Measurements from ENCODE around the gene PREP. TPM values are rescaled to one million over a fixed set of nuclear protein-coding genes. Genes with fewer than 3 reads are reported as not detected.

The PREP gene
- 10 to 100 TPM in 1 of 2 donors, 1 to 10 TPM in 1; 8.9 to 54.5 TPM for total RNA-seq

GRCh38 chr6:105402939-105403935, at the start of gene PREP:
TSS of gene PREP (minus strand) at chr6:105403082. CDS start at chr6:105402891, 191 bp downstream.
- under 1% methylated on average over 39 of the region's 84 CpGs for WGBS
- no peaks in the 10 kb centered on the region for H3K9me3 ChIP-seq
- intact Hi-C loops (cut with DNase I), result loop anchor here (1.0 to 2.0 kb wide), 2 partner anchors 312 to 407 kb away; no protein-coding TSS in a partner anchor

GRCh38 chr6:105452376-105452775, 49.5 kb upstream of the PREP start:
- Histone ChIP-seq H3K36me3 (no peaks in the 10 kb centered on the region), H3K27ac (no peak overlapping the region), H3K27me3 (replicated peaks; ENCODE audit: insufficient read depth) (no peaks in the 10 kb centered on the region), H3K9me3 (no peaks in the 10 kb centered on the region), H3K4me1 (replicated peaks) (no peaks in the 10 kb centered on the region), H3K4me3 (no peak overlapping the region)
- intact Hi-C loops (cut with DNase I), result no loop called here
- 87% methylated on average over 2 of the region's 2 CpGs for WGBS
- DNase-seq (ENCODE audit: low spot score), result no peak
- no peak for TF ChIP-seq POLR2A (IDR thresholded peaks at IDR 0.05)
- TF ChIP-seq POLR2AphosphoS5 (IDR thresholded peaks at IDR 0.05), result no peak
- TF ChIP-seq, protein P1, sequence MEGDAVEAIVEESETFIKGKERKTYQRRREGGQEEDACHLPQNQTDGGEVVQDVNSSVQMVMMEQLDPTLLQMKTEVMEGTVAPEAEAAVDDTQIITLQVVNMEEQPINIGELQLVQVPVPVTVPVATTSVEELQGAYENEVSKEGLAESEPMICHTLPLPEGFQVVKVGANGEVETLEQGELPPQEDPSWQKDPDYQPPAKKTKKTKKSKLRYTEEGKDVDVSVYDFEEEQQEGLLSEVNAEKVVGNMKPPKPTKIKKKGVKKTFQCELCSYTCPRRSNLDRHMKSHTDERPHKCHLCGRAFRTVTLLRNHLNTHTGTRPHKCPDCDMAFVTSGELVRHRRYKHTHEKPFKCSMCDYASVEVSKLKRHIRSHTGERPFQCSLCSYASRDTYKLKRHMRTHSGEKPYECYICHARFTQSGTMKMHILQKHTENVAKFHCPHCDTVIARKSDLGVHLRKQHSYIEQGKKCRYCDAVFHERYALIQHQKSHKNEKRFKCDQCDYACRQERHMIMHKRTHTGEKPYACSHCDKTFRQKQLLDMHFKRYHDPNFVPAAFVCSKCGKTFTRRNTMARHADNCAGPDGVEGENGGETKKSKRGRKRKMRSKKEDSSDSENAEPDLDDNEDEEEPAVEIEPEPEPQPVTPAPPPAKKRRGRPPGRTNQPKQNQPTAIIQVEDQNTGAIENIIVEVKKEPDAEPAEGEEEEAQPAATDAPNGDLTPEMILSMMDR (IDR thresholded peaks at IDR 0.05), result no peak

More at GRCh38 chr6:105402939-105403935, at the start of gene PREP:
- Histone ChIP-seq H3K36me3 (no peaks in the 10 kb centered on the region), H3K27ac (peak within 1 kb of the TSS; percentile 61 to 72), H3K4me3 (peak within 1 kb of the TSS; percentile 81 to 86), H3K27me3 (replicated peaks; ENCODE audit: insufficient read depth) (no peaks in the 10 kb centered on the region), H3K4me1 (replicated peaks) (no peaks in the 10 kb centered on the region)
- TF ChIP-seq, protein P1 (IDR thresholded peaks at IDR 0.05), result peak; percentile 42 to 71 (median 59)
- TF ChIP-seq POLR2A (IDR thresholded peaks at IDR 0.05) (peak; percentile 55), POLR2AphosphoS5 (IDR thresholded peaks at IDR 0.05) (no peak)
- peak; percentile 83 for DNase-seq (ENCODE audit: low spot score)

DNA sequence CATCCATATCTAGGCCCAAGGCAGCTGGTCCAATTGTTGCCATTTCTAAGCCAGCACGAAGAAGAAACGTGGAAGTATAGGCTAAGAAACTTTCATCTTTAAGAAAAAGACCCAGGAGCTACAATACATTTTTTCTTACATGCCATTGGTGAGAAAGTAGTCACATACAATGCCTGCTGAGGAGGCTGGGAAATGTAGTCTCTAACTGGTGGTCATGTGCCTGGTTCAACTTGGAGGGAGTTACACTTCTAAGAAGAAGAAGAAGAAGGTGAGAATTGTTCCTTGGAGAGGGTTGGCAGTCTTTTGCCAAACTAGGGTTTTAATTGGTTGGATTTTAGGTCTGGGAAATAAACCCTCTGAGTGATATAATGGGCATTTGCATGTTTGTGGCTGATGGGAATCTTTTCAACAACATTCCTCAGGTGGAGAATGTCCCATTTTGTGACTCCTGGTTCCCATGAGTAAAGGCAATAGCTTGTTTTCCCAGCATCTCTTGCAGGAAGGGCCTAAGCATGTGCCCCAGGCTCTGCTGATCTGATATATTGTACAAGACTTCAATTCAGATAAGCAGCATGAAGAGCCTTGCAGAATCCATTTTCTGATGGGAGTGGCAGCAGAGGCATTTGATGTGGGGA, 47.0 kb upstream of the PREP start:
- no peaks in the 10 kb centered on the region for H3K36me3 ChIP-seq
- intact Hi-C loops (cut with DNase I), result no loop called here
- H3K9me3 ChIP-seq, result no peaks in the 10 kb centered on the region
- no peak overlapping the region for H3K4me3 ChIP-seq
- H3K27ac ChIP-seq, result no peak overlapping the region
- WGBS, result 84% methylated on average over 2 of the region's 2 CpGs
- TF ChIP-seq POLR2AphosphoS5 (IDR thresholded peaks at IDR 0.05) (no peak), POLR2A (IDR thresholded peaks at IDR 0.05) (no peak)
- TF ChIP-seq, protein P1 (IDR thresholded peaks at IDR 0.05), result no peak
- no peak for DNase-seq (ENCODE audit: low spot score)
- H3K27me3 ChIP-seq (replicated peaks; ENCODE audit: insufficient read depth), result no peaks in the 10 kb centered on the region
- no peaks in the 10 kb centered on the region for H3K4me1 ChIP-seq (replicated peaks)

GRCh38 chr6:105445481-105445880, 42.6 kb upstream of the PREP start:
- Histone ChIP-seq H3K36me3 (no peaks in the 10 kb centered on the region), H3K27me3 (replicated peaks; ENCODE audit: insufficient read depth) (no peaks in the 10 kb centered on the region), H3K9me3 (no peaks in the 10 kb centered on the region), H3K27ac (no peak overlapping the region), H3K4me3 (no peak overlapping the region), H3K4me1 (replicated peaks) (no peaks in the 10 kb centered on the region)
- intact Hi-C loops (cut with DNase I), result no loop called here
- DNase-seq (ENCODE audit: low spot score), result no peak
- no peak for TF ChIP-seq POLR2AphosphoS5 (IDR thresholded peaks at IDR 0.05)
- TF ChIP-seq POLR2A (IDR thresholded peaks at IDR 0.05), result no peak
- TF ChIP-seq, protein P1 (IDR thresholded peaks at IDR 0.05), result no peak
- WGBS, result 17% methylated on average over 1 of the region's 1 CpG
